CD4-positive, alpha-beta memory T cell (primary cell): ENCODE results near the gene ZC3HAV1L. TPM values are rescaled to one million over a fixed set of nuclear protein-coding genes. Genes with fewer than 3 reads are reported as not detected.

Experiments
- CTCF ChIA-PET: fragments of 350-600 bp; sonication (Branson Sonifier 250); formaldehyde crosslinking; loops from one replicate; lab custom pipeline; 2021; ENCODE audit warnings: inconsistent platforms; ENCODE audit not compliant: partially characterized antibody; lab: Charles Lee
- POLR2A ChIA-PET: fragments of 350-600 bp; sonication (Branson Sonifier 250); formaldehyde crosslinking; loops from one replicate; lab custom pipeline; 2021; ENCODE audit not compliant: partially characterized antibody; lab: Charles Lee
- DNase-seq, 5 donors: peaks; one replicate each; pipeline versions ENCODE4 v3.0.0 to v3.0.0-alpha.2; 2020 to 2022; ENCODE audit warnings: mixed read lengths in 1 of 5
- H3K27ac ChIP-seq: one replicate; pipeline ENCODE4 v1.7.0; 2013; ENCODE audit warnings: low read depth, low read length
- H3K27me3 ChIP-seq: 2 replicates; pipeline ENCODE4 v1.7.0; 2013; ENCODE audit warnings: mild to moderate bottlenecking, low read length, moderate library complexity; ENCODE audit not compliant: insufficient read depth
- H3K36me3 ChIP-seq: 2 replicates; pipeline ENCODE4 v1.7.0; 2013; ENCODE audit warnings: mild to moderate bottlenecking, low read length, moderate library complexity; ENCODE audit not compliant: insufficient read depth
- H3K4me1 ChIP-seq: 2 replicates; pipeline ENCODE4 v1.7.0; 2013; ENCODE audit warnings: mild to moderate bottlenecking, low read length, moderate library complexity; ENCODE audit not compliant: insufficient read depth
- H3K4me3 ChIP-seq, 2 donors: one replicate each; pipeline ENCODE4 v1.7.0; 2013; ENCODE audit warnings: low read length in 2 of 2, mild to moderate bottlenecking in 1 of 2
- H3K9me3 ChIP-seq, 2 donors: one replicate each; pipeline ENCODE4 v1.7.0; 2013; ENCODE audit warnings: low read length in 2 of 2, control low read depth in 1 of 2; ENCODE audit not compliant: control insufficient read depth in 1 of 2
- H3K27ac Mint-ChIP-seq, 7 donors: one replicate each; pipeline ENCODE4 v1.8.0; 2020 to 2021; ENCODE audit warnings: mixed read lengths in 7 of 7, mild to moderate bottlenecking in 6 of 7, inconsistent platforms in 3 of 7, moderate library complexity in 3 of 7
- H3K27me3 Mint-ChIP-seq, 2 donors: one replicate each; pipeline ENCODE4 v1.8.0; 2020 to 2021; ENCODE audit warnings: mixed read lengths in 2 of 2
- H3K36me3 Mint-ChIP-seq, 2 donors: one replicate each; pipeline ENCODE4 v1.8.0; 2020 to 2021; ENCODE audit warnings: mixed read lengths in 2 of 2, inconsistent platforms in 1 of 2, mild to moderate bottlenecking in 1 of 2
- H3K4me1 Mint-ChIP-seq, 4 donors: one replicate each; pipeline ENCODE4 v1.8.0; 2020 to 2021; ENCODE audit warnings: mixed read lengths in 4 of 4, mild to moderate bottlenecking in 1 of 4
- H3K4me3 Mint-ChIP-seq, 8 donors: one replicate each; pipeline ENCODE4 v1.8.0; 2020 to 2021; ENCODE audit warnings: mixed read lengths in 8 of 8, mild to moderate bottlenecking in 7 of 8, moderate library complexity in 6 of 8, inconsistent platforms in 3 of 8
- H3K9me3 Mint-ChIP-seq, 8 donors: one replicate each; pipeline ENCODE4 v1.8.0; 2020 to 2021; ENCODE audit warnings: mixed read lengths in 8 of 8, mild to moderate bottlenecking in 5 of 8, inconsistent platforms in 3 of 8, moderate library complexity in 1 of 8
- intact Hi-C: fragments of 100-400 bp; cut with micrococcal nuclease; formaldehyde crosslinking; loops from one replicate; pipeline ENCODE4 v1.15.1; 2023
- polyA plus RNA-seq, 2 donors: library from polyadenylated mRNA; unstranded; fragments of 300-500 nt; fragmentation: Illumina TruSeq; gene quantifications; one replicate each; pipeline ENCODE4 v1.2.3, GENCODE V29; 2021
- total RNA-seq, 2 experiments: library from RNA; stranded (reverse); gene quantifications; one replicate each; pipeline ENCODE4 v1.2.3, GENCODE V29; 2021

Gene ZC3HAV1L
- total RNA-seq: 1 to 10 TPM; 3.8 to 4.6 TPM
- polyA plus RNA-seq: under 1 TPM in 1 of 2 donors, not detected in 1; 0.37 TPM

- Mint-ChIP-seq H3K27me3 (no peaks in the 10 kb centered on the region), H3K27ac (peak within 1 kb of the TSS in 3 of 7 donors; percentile 32 to 79 (median 57)), H3K4me3 (peak within 1 kb of the TSS; percentile 74 to 88 (median 84)), H3K36me3 (no peaks in the 10 kb centered on the region), H3K4me1 (peaks cover 12 to 33% (median 16%) of the 10 kb centered on the region in 4 donors), H3K9me3 (no peaks in the 10 kb centered on the region)
- peak in 4 of 5 donors; percentile 35 to 48 (median 39) for DNase-seq
- intact Hi-C loops: loop anchor here (1.0 to 5.0 kb wide), 3 partner anchors 9 to 307 kb away; partner anchors contain the start of gene FMC1
- Histone ChIP-seq H3K9me3 (no peaks in the 10 kb centered on the region), H3K4me1 (peaks cover 22% of the 10 kb centered on the region), H3K27ac (no peak within 1 kb of the TSS), H3K36me3 (no peaks in the 10 kb centered on the region), H3K4me3 (peak within 1 kb of the TSS; percentile 14 to 51), H3K27me3 (no peaks in the 10 kb centered on the region)
- ChIA-PET POLR2A (interaction anchor here (0.9 to 4.4 kb wide), 8 partner anchors 7 to 77 kb away, joined by 3 to 29 read pairs (median 4); no protein-coding TSS in a partner anchor), CTCF (interaction anchor here (1.6 to 3.1 kb wide), 3 partner anchors 9 to 149 kb away, joined by 4 to 12 read pairs (median 6); no protein-coding TSS in a partner anchor)
Observed at GRCh38 chr7:139035586-139036353, at the start of gene ZC3HAV1L. ZC3HAV1L (minus strand) TSS chr7:139036042; CDS start chr7:139036017, 25 bp downstream.

GRCh38 chr7:139084709-139085108 is 48.9 kb upstream of the ZC3HAV1L start:
- H3K36me3 Mint-ChIP-seq: peaks cover 83 to 94% of the 10 kb centered on the region in 2 donors
- H3K27ac Mint-ChIP-seq: peak overlapping the region; percentile 66 to 91 (median 88)
- DNase-seq: no peak
- no peaks in the 10 kb centered on the region for H3K27me3 Mint-ChIP-seq
- Histone ChIP-seq H3K36me3 (peaks cover 89% of the 10 kb centered on the region), H3K27me3 (no peaks in the 10 kb centered on the region), H3K9me3 (no peaks in the 10 kb centered on the region), H3K4me3 (no peak overlapping the region), H3K27ac (no peak overlapping the region), H3K4me1 (peaks cover 98% of the 10 kb centered on the region)
- intact Hi-C loops: no loop called here
- H3K4me3 Mint-ChIP-seq: peak overlapping the region in 5 of 8 donors; percentile 1 to 87 (median 65)
- CTCF ChIA-PET: interaction anchor here (1.0 to 5.0 kb wide), 4 partner anchors 9 to 20 kb away, joined by 3 to 35 read pairs (median 22); no protein-coding TSS in a partner anchor
- H3K9me3 Mint-ChIP-seq: peaks cover 0 to 8% (median 0%) of the 10 kb centered on the region in 8 donors
- peaks cover 63 to 100% (median 88%) of the 10 kb centered on the region in 4 donors for H3K4me1 Mint-ChIP-seq
- POLR2A ChIA-PET: interaction anchor here (0.7 to 14.0 kb wide), 4 partner anchors 10 to 47 kb away, joined by 3 to 244 read pairs (median 4); no protein-coding TSS in a partner anchor

- CTCF ChIA-PET: interaction anchor here (0.8 to 5.0 kb wide), 7 partner anchors 11 to 47 kb away, joined by 3 to 35 read pairs (median 6); no protein-coding TSS in a partner anchor
- H3K27me3 Mint-ChIP-seq: no peaks in the 10 kb centered on the region
- POLR2A ChIA-PET: interaction anchor here (2.5 to 14.0 kb wide), 2 partner anchors 13 to 23 kb away, joined by 14 to 244 read pairs; no protein-coding TSS in a partner anchor
- H3K36me3 Mint-ChIP-seq: peaks cover 84 to 97% of the 10 kb centered on the region in 2 donors
- no peak overlapping the region for H3K4me3 ChIP-seq
- H3K27ac ChIP-seq: peak overlapping the region; percentile 30
- peaks cover 64 to 97% (median 86%) of the 10 kb centered on the region in 4 donors for H3K4me1 Mint-ChIP-seq
- no peak for DNase-seq
- peak overlapping the region in 7 of 8 donors; percentile 32 to 88 (median 68) for H3K4me3 Mint-ChIP-seq
- H3K27ac Mint-ChIP-seq: peak overlapping the region in 6 of 7 donors; percentile 79 to 94 (median 88)
- peaks cover 89% of the 10 kb centered on the region for H3K4me1 ChIP-seq
- no peaks in the 10 kb centered on the region for H3K9me3 ChIP-seq
- peaks cover 0 to 4% (median 0%) of the 10 kb centered on the region in 8 donors for H3K9me3 Mint-ChIP-seq
- H3K36me3 ChIP-seq: peaks cover 91% of the 10 kb centered on the region
- intact Hi-C loops: no loop called here
- H3K27me3 ChIP-seq: no peaks in the 10 kb centered on the region
Observed at GRCh38 chr7:139081584-139081983, 45.7 kb upstream of the ZC3HAV1L start.

GRCh38 chr7:139080905-139081304 is 45.1 kb upstream of the ZC3HAV1L start:
- peak overlapping the region; percentile 30 for H3K27ac ChIP-seq
- H3K36me3 Mint-ChIP-seq: peaks cover 82 to 97% of the 10 kb centered on the region in 2 donors
- peaks cover 0 to 2% (median 0%) of the 10 kb centered on the region in 8 donors for H3K9me3 Mint-ChIP-seq
- peaks cover 95% of the 10 kb centered on the region for H3K36me3 ChIP-seq
- no peaks in the 10 kb centered on the region for H3K27me3 ChIP-seq
- intact Hi-C loops: no loop called here
- ChIA-PET CTCF (interaction anchor here (0.8 to 5.0 kb wide), 11 partner anchors 11 to 64 kb away, joined by 3 to 35 read pairs (median 4); no protein-coding TSS in a partner anchor), POLR2A (interaction anchor here (0.6 to 14.0 kb wide), 6 partner anchors 14 to 37 kb away, joined by 3 to 244 read pairs (median 4); no protein-coding TSS in a partner anchor)
- peak overlapping the region; percentile 79 to 94 (median 88) for H3K27ac Mint-ChIP-seq
- H3K27me3 Mint-ChIP-seq: no peaks in the 10 kb centered on the region
- no peaks in the 10 kb centered on the region for H3K9me3 ChIP-seq
- peaks cover 62 to 97% (median 84%) of the 10 kb centered on the region in 4 donors for H3K4me1 Mint-ChIP-seq
- peaks cover 83% of the 10 kb centered on the region for H3K4me1 ChIP-seq
- no peak for DNase-seq
- H3K4me3 Mint-ChIP-seq: peak overlapping the region; percentile 5 to 88 (median 68)
- no peak overlapping the region for H3K4me3 ChIP-seq

GRCh38 chr7:139079861-139080260 is 44.0 kb upstream of the ZC3HAV1L start:
- no peak for DNase-seq
- peak overlapping the region in 4 of 8 donors; percentile 37 to 86 (median 42) for H3K4me3 Mint-ChIP-seq
- intact Hi-C loops: no loop called here
- peaks cover 76 to 97% of the 10 kb centered on the region in 2 donors for H3K36me3 Mint-ChIP-seq
- no peaks in the 10 kb centered on the region for H3K27me3 Mint-ChIP-seq
- H3K4me3 ChIP-seq: no peak overlapping the region
- ChIA-PET CTCF (interaction anchor here (0.9 to 5.0 kb wide), 9 partner anchors 12 to 55 kb away, joined by 3 to 35 read pairs (median 6); a partner anchor contains a TSS), POLR2A (interaction anchor here (0.9 to 14.0 kb wide), 6 partner anchors 15 to 62 kb away, joined by 3 to 244 read pairs (median 4); no protein-coding TSS in a partner anchor)
- H3K9me3 Mint-ChIP-seq: peaks cover 0 to 2% (median 0%) of the 10 kb centered on the region in 8 donors
- peaks cover 79% of the 10 kb centered on the region for H3K4me1 ChIP-seq
- H3K4me1 Mint-ChIP-seq: peaks cover 57 to 95% (median 78%) of the 10 kb centered on the region in 4 donors
- peaks cover 97% of the 10 kb centered on the region for H3K36me3 ChIP-seq
- peak overlapping the region; percentile 30 for H3K27ac ChIP-seq
- H3K27me3 ChIP-seq: no peaks in the 10 kb centered on the region
- H3K27ac Mint-ChIP-seq: peak overlapping the region; percentile 79 to 94 (median 88)
- no peaks in the 10 kb centered on the region for H3K9me3 ChIP-seq

GRCh38 chr7:139078911-139079310 is 43.1 kb upstream of the ZC3HAV1L start:
- no peaks in the 10 kb centered on the region for H3K9me3 ChIP-seq
- H3K4me1 Mint-ChIP-seq: peaks cover 50 to 92% (median 73%) of the 10 kb centered on the region in 4 donors
- H3K27ac ChIP-seq: no peak overlapping the region
- POLR2A ChIA-PET: interaction anchor here (1.3 to 14.0 kb wide), 3 partner anchors 16 to 25 kb away, joined by 4 to 244 read pairs (median 15); no protein-coding TSS in a partner anchor
- intact Hi-C loops: no loop called here
- H3K4me3 Mint-ChIP-seq: peak overlapping the region in 4 of 8 donors; percentile 7 to 86 (median 18)
- CTCF ChIA-PET: interaction anchor here (1.0 kb wide), 1 partner anchor 192 kb away, joined by 3 read pairs; no protein-coding TSS in a partner anchor
- peak overlapping the region; percentile 8 to 93 (median 88) for H3K27ac Mint-ChIP-seq
- no peaks in the 10 kb centered on the region for H3K27me3 ChIP-seq
- H3K36me3 Mint-ChIP-seq: peaks cover 73 to 92% of the 10 kb centered on the region in 2 donors
- no peak overlapping the region for H3K4me3 ChIP-seq
- no peak for DNase-seq
- peaks cover 92% of the 10 kb centered on the region for H3K36me3 ChIP-seq
- no peaks in the 10 kb centered on the region for H3K27me3 Mint-ChIP-seq
- peaks cover 76% of the 10 kb centered on the region for H3K4me1 ChIP-seq
- peaks cover 0 to 2% (median 0%) of the 10 kb centered on the region in 8 donors for H3K9me3 Mint-ChIP-seq
